ENCODE measurements around the gene CDH16. TPM values are rescaled to one million over a fixed set of nuclear protein-coding genes. Genes with fewer than 3 reads are reported as not detected.

Gene CDH16
- total and polyA plus RNA-seq, 2 of the 13 experiments (the other 11 are each of a cell fraction or from before 2014, with no cell fraction given): 2.7 to 3.9 TPM

GRCh38 chr16:66880288-66881013 lies 38.2 kb downstream of the CDH16 start, which contains the start of gene PDP2 (continued):
- TF ChIP-seq ELK4 (CRISPR knock-in tag; IDR thresholded peaks at IDR 0.05; ENCODE audit: borderline replicate concordance) (peak; percentile 47; the same call in 1 of the 2 replicates), EEA1 (CRISPR knock-in tag; IDR thresholded peaks at IDR 0.05; ENCODE audit: borderline replicate concordance) (peak; percentile 94), ZNF543 (CRISPR knock-in tag; IDR thresholded peaks at IDR 0.05) (peak; percentile 96), MLXIP (CRISPR knock-in tag; IDR thresholded peaks at IDR 0.05; ENCODE audit: borderline replicate concordance) (peak; percentile 61; the same call in 1 of the 2 replicates), RNF219 (CRISPR knock-in tag; IDR thresholded peaks at IDR 0.05) (no peak; the same call in 1 of the 2 replicates), ESRRA (CRISPR knock-in tag; IDR thresholded peaks at IDR 0.05; ENCODE audit: low read depth) (peak; percentile 59), ZNF253 (CRISPR knock-in tag; IDR thresholded peaks at IDR 0.05; ENCODE audit: borderline replicate concordance) (peak; percentile 61; the same call in 1 of the 2 replicates), REXO4 (CRISPR knock-in tag; IDR thresholded peaks at IDR 0.05; ENCODE audit: borderline replicate concordance) (no peak; the same call in 1 of the 2 replicates), ATM (IDR thresholded peaks at IDR 0.05; ENCODE audit: borderline replicate concordance) (no peak), SATB2 (CRISPR knock-in tag; IDR thresholded peaks at IDR 0.05) (peak; percentile 98), NCOA5 (CRISPR knock-in tag; IDR thresholded peaks at IDR 0.05) (no peak), ATF6 (CRISPR knock-in tag; conservative IDR thresholded peaks at IDR 0.05) (no peak), SP4 (CRISPR knock-in tag; IDR thresholded peaks at IDR 0.05) (peak; percentile 96)

Measured in HepG2 (cell line).